CD8-positive, alpha-beta memory T cell (primary cell): Measurements from ENCODE around the gene GSTT4. TPM values are rescaled to one million over a fixed set of nuclear protein-coding genes. Genes with fewer than 3 reads are reported as not detected.

Source experiments
- CTCF ChIA-PET: fragments of 350-600 bp; sonication (Branson Sonifier 250); formaldehyde crosslinking; loops from one replicate; lab custom pipeline; 2021; ENCODE audit warnings: antibody characterized with exemption; lab: Charles Lee
- POLR2A ChIA-PET: fragments of 350-600 bp; sonication (Branson Sonifier 250); formaldehyde crosslinking; loops from one replicate; lab custom pipeline; 2021; ENCODE audit warnings: antibody characterized with exemption; lab: Charles Lee
- DNase-seq, 5 donors: peaks; one replicate each; pipeline versions ENCODE4 v3.0.0 to v3.0.0-alpha.2; 2020 to 2022; ENCODE audit warnings: mixed read lengths in 1 of 5
- H3K27ac ChIP-seq: one replicate; pipeline ENCODE4 v1.7.0; 2013; ENCODE audit warnings: low read depth, mild to moderate bottlenecking, low read length, moderate library complexity
- H3K27me3 ChIP-seq: 2 replicates; pipeline ENCODE4 v1.7.0; 2013; ENCODE audit warnings: low read length, mild to moderate bottlenecking; ENCODE audit not compliant: insufficient read depth, poor library complexity, severe bottlenecking
- H3K36me3 ChIP-seq: 2 replicates; pipeline ENCODE4 v1.7.0; 2013; ENCODE audit warnings: mild to moderate bottlenecking, low read length, moderate library complexity; ENCODE audit not compliant: insufficient read depth
- H3K4me1 ChIP-seq: 2 replicates; pipeline ENCODE4 v1.7.0; 2013; ENCODE audit warnings: mild to moderate bottlenecking, low read length, moderate library complexity; ENCODE audit not compliant: insufficient read depth
- H3K4me3 ChIP-seq: 2 replicates; pipeline ENCODE4 v1.7.0; 2013; ENCODE audit warnings: mild to moderate bottlenecking, low read length
- H3K9me3 ChIP-seq: 2 replicates; pipeline ENCODE4 v1.7.0; 2013; ENCODE audit warnings: mild to moderate bottlenecking, low read length
- H3K27ac Mint-ChIP-seq, 8 donors: one replicate each; pipeline ENCODE4 v1.8.0; 2020 to 2021; ENCODE audit warnings: mixed read lengths in 8 of 8, mild to moderate bottlenecking in 6 of 8, inconsistent platforms in 3 of 8, moderate library complexity in 3 of 8
- H3K27me3 Mint-ChIP-seq, 2 donors: one replicate each; pipeline ENCODE4 v1.8.0; 2020 to 2021; ENCODE audit warnings: mixed read lengths in 2 of 2, mild to moderate bottlenecking in 1 of 2, moderate library complexity in 1 of 2
- H3K36me3 Mint-ChIP-seq, 3 donors: one replicate each; pipeline ENCODE4 v1.8.0; 2020 to 2021; ENCODE audit warnings: mixed read lengths in 3 of 3, inconsistent platforms in 1 of 3, mild to moderate bottlenecking in 1 of 3
- H3K4me1 Mint-ChIP-seq, 3 donors: one replicate each; pipeline ENCODE4 v1.8.0; 2020 to 2021; ENCODE audit warnings: mixed read lengths in 3 of 3, inconsistent platforms in 1 of 3, mild to moderate bottlenecking in 1 of 3
- H3K4me3 Mint-ChIP-seq, 7 donors: one replicate each; pipeline ENCODE4 v1.8.0; 2020 to 2021; ENCODE audit warnings: mixed read lengths in 7 of 7, mild to moderate bottlenecking in 6 of 7, moderate library complexity in 4 of 7, inconsistent platforms in 2 of 7
- H3K9me3 Mint-ChIP-seq, 5 donors: one replicate each; pipeline ENCODE4 v1.8.0; 2020 to 2022; ENCODE audit warnings: mixed read lengths in 5 of 5, mild to moderate bottlenecking in 3 of 5, moderate library complexity in 2 of 5, inconsistent platforms in 1 of 5
- polyA plus RNA-seq: library from polyadenylated mRNA; unstranded; fragments of 300-500 nt; fragmentation: Illumina TruSeq; gene quantifications from one replicate; pipeline ENCODE4 v1.2.3, GENCODE V29; 2021
- total RNA-seq, 2 experiments: library from RNA; stranded (reverse); gene quantifications; one replicate each; pipeline ENCODE4 v1.2.3, GENCODE V29; 2021

Gene GSTT4
- total and polyA plus RNA-seq, 3 experiments from 2014 or later: not detected

DNA sequence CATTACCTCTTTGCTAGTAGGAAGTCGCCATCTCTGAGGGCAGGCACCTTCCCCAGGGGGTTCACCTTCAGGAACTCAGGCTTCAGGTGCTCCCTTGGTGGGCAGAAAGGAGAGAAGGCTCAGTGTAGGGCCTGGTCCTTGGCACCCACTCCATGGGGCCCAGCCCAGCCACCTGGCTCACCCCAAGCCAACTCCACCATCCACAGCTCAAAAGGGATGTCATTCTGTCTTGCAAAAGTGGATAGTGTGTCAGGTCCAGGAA, 2.7 kb upstream of the GSTT4 start:
- Histone ChIP-seq H3K36me3 (no peaks in the 10 kb centered on the region), H3K27ac (no peak overlapping the region), H3K4me3 (no peak overlapping the region), H3K4me1 (peaks cover 16% of the 10 kb centered on the region), H3K9me3 (no peaks in the 10 kb centered on the region), H3K27me3 (no peaks in the 10 kb centered on the region)
- DNase-seq: no peak
- Mint-ChIP-seq H3K9me3 (peaks cover 0 to 3% (median 0%) of the 10 kb centered on the region in 5 donors), H3K4me3 (no peak overlapping the region), H3K36me3 (peaks cover 0 to 8% (median 0%) of the 10 kb centered on the region in 3 donors), H3K27ac (no peak overlapping the region), H3K27me3 (peaks cover 4 to 10% of the 10 kb centered on the region in 2 donors), H3K4me1 (peaks cover 17 to 26% (median 25%) of the 10 kb centered on the region in 3 donors)
- POLR2A ChIA-PET: no interaction called here
- CTCF ChIA-PET: no interaction called here

DNA sequence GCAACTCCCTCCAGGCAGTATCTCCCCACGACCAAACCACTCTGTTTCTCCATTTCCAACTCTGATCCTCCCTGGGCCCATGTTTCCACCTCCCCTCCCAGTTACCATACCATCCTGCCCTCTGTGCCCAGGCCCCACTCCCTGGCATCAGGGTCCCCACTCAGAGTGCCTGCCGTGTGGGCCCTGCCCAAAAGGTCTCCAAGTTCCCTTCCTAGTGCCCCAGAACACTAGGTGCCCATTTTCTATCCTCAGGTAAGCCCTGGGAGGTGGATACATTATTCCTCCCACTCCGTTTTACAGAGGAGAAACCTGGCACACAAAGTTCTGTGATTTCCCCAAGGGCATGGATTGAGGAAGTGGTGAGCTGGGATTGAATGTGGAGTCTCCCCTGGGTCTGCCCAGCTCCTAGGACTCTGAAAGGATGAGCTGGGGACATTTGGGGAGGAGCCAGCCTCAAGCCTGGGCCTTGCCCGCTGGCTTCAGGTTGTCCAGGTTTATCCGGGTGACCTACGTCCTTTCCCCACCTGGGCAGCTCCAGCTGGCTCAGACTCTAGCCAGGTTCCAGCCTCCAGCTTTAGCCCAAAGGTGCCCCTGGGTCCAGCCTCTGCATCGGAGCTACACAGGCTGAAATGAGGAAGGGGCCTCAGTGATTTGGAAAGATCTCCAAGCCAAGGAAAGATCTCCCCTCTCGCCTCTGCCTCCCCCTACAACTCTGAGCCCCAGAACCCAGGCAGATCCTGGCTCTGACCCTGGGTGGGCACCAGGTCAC, 2.2 kb upstream of the GSTT4 start:
- peaks cover 4 to 10% of the 10 kb centered on the region in 2 donors for H3K27me3 Mint-ChIP-seq
- H3K4me3 ChIP-seq: no peak overlapping the region
- H3K4me1 ChIP-seq: peaks cover 15% of the 10 kb centered on the region
- ChIA-PET POLR2A (no interaction called here), CTCF (no interaction called here)
- no peak overlapping the region for H3K27ac ChIP-seq
- no peaks in the 10 kb centered on the region for H3K36me3 ChIP-seq
- peaks cover 0 to 8% (median 0%) of the 10 kb centered on the region in 3 donors for H3K36me3 Mint-ChIP-seq
- no peak for DNase-seq
- peak overlapping the region in 1 of 8 donors; percentile 1 for H3K27ac Mint-ChIP-seq
- peak overlapping the region in 1 of 7 donors; percentile 5 for H3K4me3 Mint-ChIP-seq
- H3K4me1 Mint-ChIP-seq: peaks cover 15 to 23% (median 22%) of the 10 kb centered on the region in 3 donors
- no peaks in the 10 kb centered on the region for H3K9me3 ChIP-seq
- no peaks in the 10 kb centered on the region for H3K27me3 ChIP-seq
- peaks cover 0 to 3% (median 0%) of the 10 kb centered on the region in 5 donors for H3K9me3 Mint-ChIP-seq

DNA sequence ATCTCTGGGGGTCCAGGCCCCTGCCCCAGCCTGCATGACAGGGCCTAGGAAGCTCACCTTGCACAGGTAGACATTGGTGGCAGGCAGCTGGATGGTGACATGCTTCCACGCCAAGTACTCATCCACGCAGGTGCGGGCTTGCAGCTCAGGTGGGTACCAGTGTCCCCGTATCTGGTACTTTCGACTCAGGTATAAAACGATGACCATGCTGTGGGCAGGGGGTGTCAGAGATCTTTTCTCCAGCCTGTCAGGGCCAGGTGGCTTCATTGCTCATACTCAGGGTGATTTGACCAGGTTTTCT, 1.6 kb upstream of the GSTT4 start:
- ChIA-PET POLR2A (interaction anchor here (0.5 kb wide), 1 partner anchor 289 kb away, joined by 4 read pairs; no protein-coding TSS in a partner anchor), CTCF (no interaction called here)
- H3K27me3 ChIP-seq: no peaks in the 10 kb centered on the region
- DNase-seq: no peak
- no peaks in the 10 kb centered on the region for H3K36me3 ChIP-seq
- H3K27ac ChIP-seq: no peak overlapping the region
- H3K4me3 Mint-ChIP-seq: peak overlapping the region in 1 of 7 donors; percentile 5
- H3K4me1 ChIP-seq: peaks cover 9% of the 10 kb centered on the region
- no peak overlapping the region for H3K4me3 ChIP-seq
- H3K27me3 Mint-ChIP-seq: peaks cover 4 to 14% of the 10 kb centered on the region in 2 donors
- H3K27ac Mint-ChIP-seq: no peak overlapping the region
- peaks cover 0 to 8% (median 0%) of the 10 kb centered on the region in 3 donors for H3K36me3 Mint-ChIP-seq
- no peaks in the 10 kb centered on the region for H3K9me3 ChIP-seq
- peaks cover 0 to 3% (median 0%) of the 10 kb centered on the region in 5 donors for H3K9me3 Mint-ChIP-seq
- peaks cover 10 to 17% (median 16%) of the 10 kb centered on the region in 3 donors for H3K4me1 Mint-ChIP-seq

DNA sequence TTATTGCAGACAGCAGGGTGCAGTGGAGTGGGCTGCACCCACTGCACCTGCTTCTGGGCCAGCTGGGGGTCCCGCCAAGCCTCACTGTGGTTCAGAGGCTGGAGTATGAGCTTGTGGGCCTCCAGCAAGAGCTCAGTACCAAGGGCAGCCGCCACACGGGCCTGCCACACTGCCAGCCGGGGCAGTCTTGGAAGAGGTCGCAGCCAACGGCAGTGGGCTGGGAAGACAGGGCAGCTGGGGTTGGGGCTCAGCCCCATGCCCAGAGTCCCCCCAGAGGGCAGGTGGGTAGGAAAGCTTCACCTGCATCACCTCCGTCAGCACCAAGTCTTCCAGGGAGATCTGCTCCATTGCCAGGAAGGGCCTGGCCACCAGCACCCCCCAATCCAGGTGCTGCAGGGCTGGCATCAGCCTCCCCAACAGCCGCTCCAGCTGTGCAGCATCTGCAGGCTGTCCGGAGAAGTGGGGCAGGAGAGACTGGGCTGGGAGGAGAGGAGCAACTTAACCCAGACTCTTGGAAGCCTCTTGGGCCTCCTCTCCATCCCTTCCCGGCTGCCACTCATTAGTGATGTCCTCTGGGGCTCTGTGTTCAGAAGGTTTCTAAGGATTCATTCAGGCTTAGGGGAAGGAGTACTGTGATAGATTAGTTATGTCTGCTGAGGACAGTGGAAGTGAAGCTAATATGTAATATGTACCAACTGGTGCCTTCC, 1.1 kb upstream of the GSTT4 start:
- Mint-ChIP-seq H3K4me3 (peak overlapping the region in 1 of 7 donors; percentile 5), H3K9me3 (peaks cover 0 to 3% (median 0%) of the 10 kb centered on the region in 5 donors), H3K27me3 (peaks cover 7 to 18% of the 10 kb centered on the region in 2 donors), H3K4me1 (peaks cover 7 to 13% (median 12%) of the 10 kb centered on the region in 3 donors), H3K27ac (no peak overlapping the region), H3K36me3 (peaks cover 0 to 6% (median 0%) of the 10 kb centered on the region in 3 donors)
- Histone ChIP-seq H3K4me1 (peaks cover 5% of the 10 kb centered on the region), H3K27ac (no peak overlapping the region), H3K27me3 (no peaks in the 10 kb centered on the region), H3K36me3 (no peaks in the 10 kb centered on the region), H3K4me3 (no peak overlapping the region), H3K9me3 (no peaks in the 10 kb centered on the region)
- DNase-seq: no peak
- POLR2A ChIA-PET: interaction anchor here (0.5 kb wide), 1 partner anchor 288 kb away, joined by 4 read pairs; no protein-coding TSS in a partner anchor
- CTCF ChIA-PET: no interaction called here

DNA sequence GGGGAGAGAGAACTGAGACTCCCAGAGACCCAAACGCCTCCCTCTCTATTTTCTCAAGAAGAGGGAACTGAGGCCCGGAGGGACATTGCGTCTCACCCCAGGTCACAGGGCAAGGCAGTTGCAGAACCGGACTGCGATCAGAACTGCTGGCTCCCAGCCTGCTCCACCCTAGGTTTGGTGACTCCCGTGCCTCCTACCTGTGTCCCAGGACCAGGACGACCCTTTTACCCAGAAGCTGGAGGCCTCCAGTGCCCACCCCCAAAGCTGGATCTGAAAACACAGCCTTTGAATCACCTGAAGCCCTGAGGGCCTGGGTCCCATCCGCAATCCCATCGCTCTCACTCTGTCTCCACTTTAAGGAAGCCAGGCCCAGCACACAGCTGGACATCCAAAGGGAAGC, 1.4 kb downstream of the GSTT4 start:
- no peaks in the 10 kb centered on the region for H3K9me3 ChIP-seq
- Mint-ChIP-seq H3K27ac (no peak overlapping the region), H3K36me3 (no peaks in the 10 kb centered on the region), H3K4me3 (no peak overlapping the region), H3K27me3 (peaks cover 4 to 24% of the 10 kb centered on the region in 2 donors), H3K4me1 (no peaks in the 10 kb centered on the region), H3K9me3 (no peaks in the 10 kb centered on the region)
- no peaks in the 10 kb centered on the region for H3K27me3 ChIP-seq
- no peaks in the 10 kb centered on the region for H3K36me3 ChIP-seq
- no peak overlapping the region for H3K27ac ChIP-seq
- DNase-seq: no peak
- no peak overlapping the region for H3K4me3 ChIP-seq
- ChIA-PET CTCF (no interaction called here), POLR2A (no interaction called here)
- no peaks in the 10 kb centered on the region for H3K4me1 ChIP-seq

DNA sequence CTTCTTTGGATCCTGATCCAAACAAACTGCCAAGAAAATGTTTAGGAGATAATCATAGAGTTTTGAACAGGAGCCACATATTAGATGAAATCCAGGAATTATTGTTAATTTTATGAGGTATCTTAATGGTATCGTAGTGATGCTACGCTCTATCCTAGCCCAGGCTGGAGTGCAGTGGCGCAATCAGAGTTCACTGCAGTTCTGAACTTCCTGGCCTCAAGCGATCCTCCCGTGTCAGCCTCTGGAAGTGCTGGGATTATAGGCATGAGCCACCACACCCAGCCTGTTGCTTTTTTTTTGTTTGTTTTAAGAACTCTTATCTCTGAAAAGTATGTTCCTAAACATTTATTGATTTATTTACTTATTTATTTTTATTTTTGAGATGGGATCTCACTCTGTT, 2.4 kb downstream of the GSTT4 start:
- Histone ChIP-seq H3K9me3 (no peaks in the 10 kb centered on the region), H3K27ac (no peak overlapping the region), H3K27me3 (no peaks in the 10 kb centered on the region), H3K4me1 (no peaks in the 10 kb centered on the region), H3K36me3 (no peaks in the 10 kb centered on the region), H3K4me3 (no peak overlapping the region)
- CTCF ChIA-PET: no interaction called here
- Mint-ChIP-seq H3K27me3 (peaks cover 4 to 24% of the 10 kb centered on the region in 2 donors), H3K4me3 (no peak overlapping the region), H3K27ac (no peak overlapping the region), H3K9me3 (no peaks in the 10 kb centered on the region), H3K4me1 (peaks cover 0 to 1% (median 0%) of the 10 kb centered on the region in 3 donors), H3K36me3 (no peaks in the 10 kb centered on the region)
- POLR2A ChIA-PET: no interaction called here
- DNase-seq: no peak

DNA sequence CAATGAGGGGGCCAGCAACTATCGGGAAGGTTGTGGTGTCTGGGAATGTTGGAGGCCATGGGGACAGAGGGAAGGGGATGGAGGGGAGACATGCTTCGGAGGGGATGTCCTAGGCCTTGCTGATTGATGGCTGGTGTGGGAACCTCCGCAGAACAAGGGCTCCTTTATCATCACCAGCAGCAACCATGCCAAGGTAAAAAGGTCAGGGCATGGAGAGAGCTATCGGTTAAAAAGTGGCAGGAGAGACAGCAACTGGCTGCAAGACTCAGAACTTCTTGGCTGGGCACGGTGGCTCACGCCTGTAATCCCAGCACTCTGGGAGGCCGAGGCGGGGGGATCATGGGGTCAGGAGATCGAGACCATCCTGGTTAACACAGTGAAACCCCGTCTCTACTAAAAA, 3.0 kb downstream of the GSTT4 start:
- no peak overlapping the region for H3K27ac ChIP-seq
- Mint-ChIP-seq H3K36me3 (no peaks in the 10 kb centered on the region), H3K27ac (no peak overlapping the region), H3K27me3 (peaks cover 4 to 24% of the 10 kb centered on the region in 2 donors), H3K9me3 (no peaks in the 10 kb centered on the region), H3K4me3 (no peak overlapping the region), H3K4me1 (peaks cover 0 to 5% (median 0%) of the 10 kb centered on the region in 3 donors)
- H3K27me3 ChIP-seq: no peaks in the 10 kb centered on the region
- no peak overlapping the region for H3K4me3 ChIP-seq
- ChIA-PET CTCF (no interaction called here), POLR2A (no interaction called here)
- no peaks in the 10 kb centered on the region for H3K9me3 ChIP-seq
- no peaks in the 10 kb centered on the region for H3K36me3 ChIP-seq
- no peaks in the 10 kb centered on the region for H3K4me1 ChIP-seq
- DNase-seq: no peak

DNA sequence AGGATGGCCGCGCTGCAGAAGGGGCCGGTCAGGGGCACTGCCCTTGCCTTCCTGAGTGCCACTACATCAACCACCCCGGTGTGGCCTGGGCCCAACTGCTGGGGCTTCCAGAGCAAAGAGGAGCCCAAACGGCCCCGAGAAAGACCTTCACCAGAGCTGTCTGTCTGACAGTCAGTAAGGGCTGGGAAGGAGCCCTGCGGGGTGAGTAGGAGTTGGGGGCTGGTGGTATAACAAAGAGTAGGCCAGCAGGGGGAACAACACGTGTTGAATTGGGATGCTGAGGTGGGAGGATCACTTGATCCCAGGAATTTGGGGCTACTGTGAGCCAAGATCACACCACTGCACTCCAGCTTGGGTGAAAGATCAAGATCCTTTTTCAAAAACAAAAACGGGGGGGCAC, 3.9 kb downstream of the GSTT4 start:
- H3K4me3 ChIP-seq: no peak overlapping the region
- no peaks in the 10 kb centered on the region for H3K9me3 ChIP-seq
- H3K36me3 ChIP-seq: no peaks in the 10 kb centered on the region
- Mint-ChIP-seq H3K4me1 (peaks cover 0 to 5% (median 0%) of the 10 kb centered on the region in 3 donors), H3K4me3 (no peak overlapping the region), H3K27me3 (peaks cover 4 to 24% of the 10 kb centered on the region in 2 donors), H3K9me3 (no peaks in the 10 kb centered on the region), H3K36me3 (no peaks in the 10 kb centered on the region), H3K27ac (peak overlapping the region in 1 of 8 donors; percentile 18)
- ChIA-PET CTCF (no interaction called here), POLR2A (no interaction called here)
- H3K27me3 ChIP-seq: no peaks in the 10 kb centered on the region
- no peaks in the 10 kb centered on the region for H3K4me1 ChIP-seq
- DNase-seq: no peak
- H3K27ac ChIP-seq: no peak overlapping the region
